ENCODE results near the gene ERMP1.
A peak's percentile ranks its signal among the peaks of the same experiment; 100 is the strongest.

Gene ERMP1

DNA sequence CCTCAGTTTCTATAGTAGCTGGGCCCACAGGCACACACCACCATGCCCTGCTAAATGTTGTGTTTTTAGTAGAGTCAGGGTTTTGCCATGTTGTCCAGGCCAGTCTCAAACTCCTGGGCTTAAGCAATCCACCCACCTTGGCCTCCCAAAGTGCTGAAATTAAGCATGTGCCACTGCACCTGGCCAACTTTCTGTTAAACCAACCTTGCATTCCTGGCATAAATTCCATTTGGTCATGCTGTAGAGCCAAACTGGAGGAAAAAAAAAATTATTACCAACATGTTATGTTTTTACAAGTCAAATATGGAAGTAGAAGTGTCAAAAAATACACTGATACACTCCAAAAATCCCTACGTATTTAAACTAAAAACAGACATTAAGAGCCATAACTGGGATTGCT is 54.1 kb downstream of the ERMP1 start:
- DNase-seq (ENCODE audit: low read depth in 1 of 2, low spot score in 1 of 2), result no peak
- in situ Hi-C loops (cut with HindIII; ENCODE audit: low pct_unique_long_range_greater_than_20kb, low sequenced_read_pairs), result no loop called here
- TF ChIP-seq JUND (IDR thresholded peaks at IDR 0.05; ENCODE audit: low read depth), result no peak

DNA sequence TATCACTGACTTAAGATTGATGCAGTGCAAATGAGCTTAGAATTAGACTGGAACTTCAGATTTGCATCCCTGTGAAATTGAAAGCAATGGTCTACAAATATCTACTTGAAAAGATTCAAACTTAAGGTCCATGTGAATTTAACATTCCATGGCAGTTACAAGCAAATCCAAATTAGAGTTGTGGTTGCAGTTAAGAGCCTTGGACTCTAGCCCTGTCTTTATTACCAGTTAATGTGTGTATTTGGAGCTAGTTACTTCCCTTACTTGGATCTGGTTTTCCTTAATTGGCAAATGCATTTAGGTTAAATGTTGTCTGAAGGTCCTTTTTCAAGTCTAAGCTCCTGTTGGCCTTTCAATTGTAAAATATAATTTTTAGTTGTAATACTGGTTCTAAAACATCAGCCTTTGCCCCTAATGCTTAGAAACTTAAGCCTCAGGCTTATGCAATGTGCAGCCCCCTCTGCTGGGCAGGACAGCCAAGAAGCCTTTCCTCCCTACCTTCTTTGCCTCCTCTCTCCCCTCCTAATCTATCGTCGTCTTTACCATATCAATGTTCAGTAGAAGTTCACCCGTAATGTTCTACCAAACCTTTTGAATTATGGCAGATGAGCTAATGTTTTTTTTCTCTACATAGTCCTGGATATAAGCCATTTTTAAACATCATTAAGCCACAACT is 59.5 kb downstream of the ERMP1 start:
- TF ChIP-seq JUND (IDR thresholded peaks at IDR 0.05; ENCODE audit: low read depth), result no peak
- in situ Hi-C loops (cut with HindIII; ENCODE audit: low pct_unique_long_range_greater_than_20kb, low sequenced_read_pairs), result no loop called here
- DNase-seq (ENCODE audit: low read depth in 1 of 2, low spot score in 1 of 2), result no peak

DNA sequence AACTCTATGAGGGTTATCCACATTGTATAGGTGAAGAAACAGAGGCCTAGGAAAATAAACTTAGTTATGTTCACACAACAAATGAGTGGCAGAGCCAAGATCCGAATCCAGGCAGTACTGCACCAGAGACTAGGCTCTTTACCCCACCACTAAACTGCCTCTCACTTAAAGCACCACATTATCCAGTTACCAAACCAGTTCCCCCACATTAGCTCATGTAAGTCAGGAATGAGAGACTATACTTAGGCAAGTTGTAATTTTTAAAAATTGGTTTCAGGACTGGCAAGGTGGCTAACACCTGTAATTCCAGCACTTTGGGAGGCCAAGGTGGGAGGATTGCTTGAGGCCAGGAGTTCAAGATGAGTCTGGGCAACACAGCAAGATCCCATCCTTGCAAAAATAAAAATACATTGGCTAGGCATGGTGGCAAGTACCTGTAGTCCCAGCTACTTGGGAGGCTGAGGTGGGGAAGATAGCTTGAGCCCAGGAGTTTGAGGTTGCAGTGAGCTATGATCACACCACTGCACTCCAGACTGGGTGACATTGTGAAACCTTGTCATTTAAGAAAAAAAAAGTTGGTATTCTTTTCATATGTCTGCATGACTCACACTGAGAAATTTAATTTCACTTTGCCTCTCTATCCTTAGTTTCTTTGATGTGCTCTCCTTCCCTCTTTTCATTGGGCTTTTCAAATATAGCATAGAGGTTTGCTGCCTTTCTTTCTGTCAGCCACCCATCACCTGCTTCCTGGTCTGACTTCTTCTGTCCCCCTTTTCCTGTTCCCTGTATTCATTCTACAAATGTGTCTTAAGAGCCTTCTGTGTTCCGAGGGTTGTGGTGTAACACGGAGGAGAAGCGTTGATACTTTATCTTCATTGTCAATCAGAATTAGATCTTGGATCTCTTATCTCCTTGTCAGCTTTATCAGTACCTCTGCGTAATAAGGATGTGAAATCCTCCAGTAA is 64.7 kb downstream of the ERMP1 start:
- DNase-seq (ENCODE audit: low read depth in 1 of 2, low spot score in 1 of 2), result peak in 1 of 2 experiments; percentile 61
- in situ Hi-C loops (cut with HindIII; ENCODE audit: low pct_unique_long_range_greater_than_20kb, low sequenced_read_pairs), result no loop called here
- TF ChIP-seq JUND (IDR thresholded peaks at IDR 0.05; ENCODE audit: low read depth), result no peak

DNA sequence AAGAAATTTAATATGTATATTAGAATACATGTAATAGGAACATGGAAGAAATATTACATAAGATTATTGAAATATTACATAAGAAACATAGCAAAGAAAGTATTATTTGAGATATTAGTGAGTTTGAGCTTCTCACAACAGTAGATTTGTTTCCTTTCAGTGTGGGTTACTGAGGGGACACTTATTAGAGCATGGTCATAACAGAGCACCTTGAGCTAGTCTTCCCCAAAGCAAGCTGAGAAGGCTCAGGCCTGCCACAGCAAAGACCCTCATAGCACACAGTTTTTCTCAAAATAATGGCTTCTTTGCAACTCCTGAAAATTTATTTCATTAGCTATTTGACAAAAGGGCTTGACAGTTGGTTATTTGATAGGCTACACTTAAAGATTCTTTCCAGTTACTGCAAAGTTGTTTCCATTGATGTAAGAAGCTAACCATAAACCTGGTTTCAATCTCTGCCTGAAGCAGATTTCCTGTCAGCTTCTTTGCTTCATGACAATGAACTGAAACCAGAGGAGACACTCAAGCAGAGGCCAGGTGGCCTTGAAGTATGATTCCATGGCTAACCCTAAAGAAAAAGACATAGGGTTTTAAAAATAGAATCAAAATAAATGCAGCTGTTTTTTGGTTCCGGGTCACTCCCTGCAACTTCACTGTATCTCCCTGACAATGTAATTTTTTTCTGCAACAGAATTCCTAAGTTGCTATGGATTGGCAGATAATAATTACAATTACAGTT is 68.6 kb downstream of the ERMP1 start:
- in situ Hi-C loops (cut with HindIII; ENCODE audit: low pct_unique_long_range_greater_than_20kb, low sequenced_read_pairs), result no loop called here
- no peak for TF ChIP-seq JUND (IDR thresholded peaks at IDR 0.05; ENCODE audit: low read depth)
- no peak for DNase-seq (ENCODE audit: low read depth in 1 of 2, low spot score in 1 of 2)

DNA sequence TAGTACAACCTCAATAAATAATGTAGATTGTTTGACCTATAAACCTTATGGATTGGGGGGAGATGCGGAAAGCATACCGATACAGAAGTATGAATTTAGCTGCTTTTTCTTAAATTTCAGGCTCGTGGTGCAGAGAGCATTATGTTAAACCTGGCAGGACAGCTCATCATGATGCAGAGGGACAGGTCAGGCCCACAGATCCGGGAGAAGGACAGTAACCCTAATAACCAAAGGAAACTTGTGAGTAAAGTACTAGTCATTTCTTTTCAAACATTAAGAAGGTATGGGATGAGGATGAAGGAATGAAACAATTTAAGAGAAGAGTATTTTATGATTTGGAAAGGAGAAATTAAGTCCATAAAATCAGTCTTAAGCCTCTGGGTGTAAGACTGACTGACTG is 70.5 kb downstream of the ERMP1 start:
- TF ChIP-seq JUND (IDR thresholded peaks at IDR 0.05; ENCODE audit: low read depth), result no peak
- no peak for DNase-seq (ENCODE audit: low read depth in 1 of 2, low spot score in 1 of 2)
- in situ Hi-C loops (cut with HindIII; ENCODE audit: low pct_unique_long_range_greater_than_20kb, low sequenced_read_pairs), result no loop called here

DNA sequence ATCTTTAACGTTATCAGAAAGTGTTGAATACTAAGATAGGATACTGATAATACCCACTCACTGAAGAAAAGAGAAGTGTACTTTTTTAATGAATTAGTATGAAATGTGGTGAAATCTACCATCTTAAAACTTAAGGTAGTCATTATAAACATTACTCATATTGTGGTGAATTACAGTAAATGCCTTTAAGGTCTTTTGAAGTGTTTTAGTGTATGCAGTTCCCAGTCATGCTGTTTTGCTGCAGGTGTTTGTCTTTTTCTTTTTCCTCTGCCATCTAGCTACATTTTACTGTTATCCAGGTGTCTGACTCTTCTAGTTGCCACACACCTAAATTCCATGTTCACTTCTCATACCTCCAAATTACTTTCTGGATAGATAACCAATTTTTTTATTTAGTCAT is 72.6 kb downstream of the ERMP1 start:
- in situ Hi-C loops (cut with HindIII; ENCODE audit: low pct_unique_long_range_greater_than_20kb, low sequenced_read_pairs), result no loop called here
- TF ChIP-seq JUND (IDR thresholded peaks at IDR 0.05; ENCODE audit: low read depth), result no peak
- no peak for DNase-seq (ENCODE audit: low read depth in 1 of 2, low spot score in 1 of 2)

DNA sequence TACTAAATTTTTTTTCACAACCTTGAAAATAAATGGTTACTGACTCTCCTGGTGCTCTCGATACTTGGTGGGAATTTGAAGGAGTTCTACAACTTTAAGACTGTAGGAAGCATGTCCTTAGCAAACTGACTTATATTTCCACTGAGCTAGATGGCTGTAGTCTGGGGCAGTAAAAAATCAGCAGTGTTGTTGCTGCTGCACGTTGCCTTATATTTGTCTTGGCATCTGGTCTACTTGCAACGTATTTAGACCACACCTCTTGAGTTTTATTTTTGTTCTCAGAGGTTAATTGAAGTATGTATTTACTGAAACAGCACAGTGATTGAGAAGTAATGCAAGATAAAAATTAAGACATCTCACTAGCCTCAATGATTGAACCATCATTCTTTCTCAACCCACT is 76.3 kb downstream of the ERMP1 start:
- DNase-seq (ENCODE audit: low read depth in 1 of 2, low spot score in 1 of 2), result no peak
- no peak for TF ChIP-seq JUND (IDR thresholded peaks at IDR 0.05; ENCODE audit: low read depth)
- in situ Hi-C loops (cut with HindIII; ENCODE audit: low pct_unique_long_range_greater_than_20kb, low sequenced_read_pairs), result no loop called here

DNA sequence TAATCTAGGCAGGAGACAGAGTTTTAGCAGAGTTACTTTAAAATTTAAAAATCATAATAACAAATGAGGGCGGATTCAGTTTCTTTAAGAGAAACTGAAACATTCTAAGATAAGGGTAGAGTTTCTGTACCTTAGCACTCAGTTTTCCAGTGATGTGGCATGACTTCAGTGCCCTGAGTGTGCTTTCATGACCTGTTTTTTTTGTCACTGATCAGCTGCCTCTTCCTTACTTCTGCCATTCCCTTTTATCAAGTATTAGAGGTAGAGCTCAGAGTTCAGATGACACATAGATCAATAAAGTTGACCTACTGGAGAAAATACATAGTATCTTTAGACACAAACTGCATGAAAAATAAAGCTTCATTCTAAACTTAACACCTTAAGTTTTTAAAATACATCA is 82.3 kb downstream of the ERMP1 start:
- in situ Hi-C loops (cut with HindIII; ENCODE audit: low pct_unique_long_range_greater_than_20kb, low sequenced_read_pairs), result no loop called here
- no peak for DNase-seq (ENCODE audit: low read depth in 1 of 2, low spot score in 1 of 2)
- no peak for TF ChIP-seq JUND (IDR thresholded peaks at IDR 0.05; ENCODE audit: low read depth)

DNA sequence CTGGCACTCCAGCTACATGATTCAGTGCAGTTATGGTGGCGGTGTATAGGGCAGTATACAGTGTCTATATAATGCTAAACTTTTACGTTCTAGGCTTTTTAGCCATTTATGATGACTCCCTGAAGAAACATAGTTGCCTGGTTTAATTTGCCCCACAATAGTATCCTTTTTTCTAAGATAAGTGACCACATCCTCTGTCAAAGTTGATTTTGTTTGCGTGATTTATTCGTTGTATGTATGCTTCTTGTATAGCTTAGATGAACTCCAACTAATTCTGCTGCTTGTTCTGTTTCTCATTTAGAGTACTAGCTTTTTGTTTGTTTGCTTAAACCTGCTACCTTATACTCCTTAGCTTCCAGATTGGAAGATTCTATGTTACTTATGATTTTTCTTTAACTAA is 83.6 kb downstream of the ERMP1 start:
- no peak for DNase-seq (ENCODE audit: low read depth in 1 of 2, low spot score in 1 of 2)
- in situ Hi-C loops (cut with HindIII; ENCODE audit: low pct_unique_long_range_greater_than_20kb, low sequenced_read_pairs), result no loop called here
- TF ChIP-seq JUND (IDR thresholded peaks at IDR 0.05; ENCODE audit: low read depth), result no peak

DNA sequence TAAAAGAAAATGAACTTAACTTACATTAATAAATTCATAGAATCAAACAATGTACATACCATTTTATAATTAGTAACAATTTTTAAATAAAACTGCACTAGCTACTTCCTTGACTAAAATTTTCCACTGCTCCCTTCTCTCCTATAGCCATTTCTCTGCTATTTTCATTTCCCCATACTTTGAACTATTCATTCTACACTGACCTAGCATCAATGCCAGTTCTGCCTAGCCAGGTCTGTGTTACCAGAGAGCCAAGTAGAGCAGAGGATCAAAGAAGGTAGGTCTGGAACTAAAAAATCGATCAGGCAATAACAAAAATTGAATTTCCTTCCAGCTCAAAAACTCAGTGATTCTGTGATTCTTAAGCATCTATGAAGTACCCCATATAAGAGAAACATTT is 84.5 kb downstream of the ERMP1 start:
- TF ChIP-seq JUND (IDR thresholded peaks at IDR 0.05; ENCODE audit: low read depth), result no peak
- DNase-seq (ENCODE audit: low read depth in 1 of 2, low spot score in 1 of 2), result no peak
- in situ Hi-C loops (cut with HindIII; ENCODE audit: low pct_unique_long_range_greater_than_20kb, low sequenced_read_pairs), result no loop called here

DNA sequence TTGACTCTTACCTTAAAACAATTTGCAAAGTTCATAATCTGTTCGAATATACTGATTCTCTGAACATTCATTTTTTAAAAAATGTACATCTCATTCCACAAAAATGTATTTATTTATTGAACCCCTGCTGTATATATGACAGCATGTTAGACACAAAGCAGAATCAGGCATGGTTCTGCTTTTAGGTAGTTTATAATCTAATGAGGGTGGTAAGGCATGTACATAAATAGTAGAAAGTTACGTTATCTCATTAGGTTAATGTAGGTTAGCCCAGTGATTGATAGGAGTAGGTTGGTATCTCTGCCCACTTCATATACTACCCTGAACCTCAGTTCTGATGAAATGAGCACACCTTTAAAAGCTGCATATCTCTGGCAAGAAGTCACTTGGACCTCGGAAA is 89.8 kb downstream of the ERMP1 start:
- in situ Hi-C loops (cut with HindIII; ENCODE audit: low pct_unique_long_range_greater_than_20kb, low sequenced_read_pairs), result no loop called here
- TF ChIP-seq JUND (IDR thresholded peaks at IDR 0.05; ENCODE audit: low read depth), result no peak
- no peak for DNase-seq (ENCODE audit: low read depth in 1 of 2, low spot score in 1 of 2)

DNA sequence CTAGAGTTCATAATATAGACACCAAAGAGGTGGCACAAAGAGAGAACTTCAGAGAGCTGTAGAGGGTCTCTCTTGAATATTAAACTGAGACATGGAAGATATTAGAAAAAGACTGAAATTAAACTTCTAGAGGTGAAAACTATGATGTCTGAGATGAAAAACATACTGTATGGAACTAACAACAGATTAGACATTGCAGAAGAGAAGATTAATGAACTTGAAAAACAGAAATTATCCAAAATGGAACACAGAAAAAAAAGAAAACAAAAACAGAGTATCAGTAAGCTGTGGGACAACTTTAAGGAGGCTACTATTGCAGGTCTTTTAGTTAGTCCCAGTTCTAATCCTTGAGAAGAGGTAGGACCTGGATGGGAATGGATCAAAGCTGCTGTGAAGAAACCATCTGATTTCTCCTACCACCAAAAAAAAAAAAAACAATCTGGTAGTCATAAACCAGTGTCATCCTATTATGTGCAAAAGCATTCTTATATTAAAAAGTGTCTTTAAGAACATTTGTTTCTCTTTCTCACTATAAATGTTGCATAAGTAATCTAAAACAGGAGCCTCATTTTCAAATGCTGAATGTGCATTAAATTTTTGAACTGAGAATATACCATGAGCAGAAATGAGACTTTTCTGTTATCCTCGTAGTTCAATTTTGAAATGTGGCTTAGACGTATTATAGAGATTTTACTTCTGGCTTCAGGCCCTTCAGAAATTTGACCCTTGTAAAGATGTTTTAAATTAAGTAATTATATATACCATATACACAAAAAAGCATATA is 96.2 kb downstream of the ERMP1 start:
- in situ Hi-C loops (cut with HindIII; ENCODE audit: low pct_unique_long_range_greater_than_20kb, low sequenced_read_pairs), result no loop called here
- DNase-seq (ENCODE audit: low read depth in 1 of 2, low spot score in 1 of 2), result no peak
- TF ChIP-seq JUND (IDR thresholded peaks at IDR 0.05; ENCODE audit: low read depth), result no peak
